CD4-positive, alpha-beta T cell treated with Interleukin-6 at 100 ng/mL for 8 hours (primary cell): ENCODE results near the gene FARS2.

Experiments used
- DNase-seq: peaks from one replicate; pipeline ENCODE4 v3.0.0-alpha.2; 2020; ENCODE audit warnings: mixed read lengths, low spot score

The FARS2 gene

DNA sequence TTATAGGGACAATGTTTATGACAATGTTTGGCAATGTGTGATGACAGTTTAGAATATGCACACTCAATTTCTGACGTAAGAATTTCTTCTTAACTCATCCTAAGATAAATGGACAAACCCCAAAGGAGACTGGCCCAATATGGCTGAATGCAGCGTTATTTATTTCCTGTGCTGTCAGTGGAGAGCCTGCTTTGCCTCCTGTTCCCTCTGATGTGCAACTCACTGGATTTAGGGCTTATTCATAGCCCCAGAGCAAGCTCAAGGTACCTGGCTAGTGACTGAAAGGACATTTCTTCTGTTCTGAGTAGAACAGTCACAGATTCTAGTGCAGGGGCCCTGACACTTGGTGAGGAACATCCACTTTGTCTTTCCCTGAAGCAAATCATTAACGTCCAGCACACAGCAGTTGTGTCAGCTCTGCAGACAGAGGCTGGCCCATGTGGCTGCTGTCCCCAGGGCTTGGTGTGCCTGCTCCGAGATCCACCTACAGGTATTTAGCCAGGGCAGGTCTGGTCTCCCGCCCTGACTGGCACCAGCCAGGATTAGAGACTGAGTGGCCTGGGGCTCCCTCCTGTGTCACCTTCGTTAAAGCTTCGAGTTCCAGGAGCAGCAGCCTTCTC, 64.8 kb downstream of the FARS2 start:
- no peak for DNase-seq

DNA sequence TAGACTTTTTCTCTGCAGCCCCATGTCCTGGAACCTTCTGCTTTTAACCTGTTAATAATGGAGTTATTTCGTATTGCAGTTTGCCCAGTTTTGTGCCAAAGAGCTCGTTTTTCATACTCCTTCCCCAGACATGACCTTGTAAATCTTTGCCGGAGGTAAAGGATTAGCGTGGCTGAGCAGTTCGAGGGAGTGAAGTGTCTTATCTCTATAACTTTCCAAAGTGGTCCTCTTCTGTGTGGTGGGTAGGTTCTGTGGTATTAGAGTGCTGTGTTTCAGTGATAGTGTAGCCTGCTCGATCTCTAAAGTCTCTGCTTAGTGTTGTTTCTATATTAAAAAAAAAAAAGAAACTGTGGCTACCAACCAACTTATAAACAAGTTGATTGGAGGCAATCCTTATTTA, 67.5 kb downstream of the FARS2 start:
- no peak for DNase-seq

DNA sequence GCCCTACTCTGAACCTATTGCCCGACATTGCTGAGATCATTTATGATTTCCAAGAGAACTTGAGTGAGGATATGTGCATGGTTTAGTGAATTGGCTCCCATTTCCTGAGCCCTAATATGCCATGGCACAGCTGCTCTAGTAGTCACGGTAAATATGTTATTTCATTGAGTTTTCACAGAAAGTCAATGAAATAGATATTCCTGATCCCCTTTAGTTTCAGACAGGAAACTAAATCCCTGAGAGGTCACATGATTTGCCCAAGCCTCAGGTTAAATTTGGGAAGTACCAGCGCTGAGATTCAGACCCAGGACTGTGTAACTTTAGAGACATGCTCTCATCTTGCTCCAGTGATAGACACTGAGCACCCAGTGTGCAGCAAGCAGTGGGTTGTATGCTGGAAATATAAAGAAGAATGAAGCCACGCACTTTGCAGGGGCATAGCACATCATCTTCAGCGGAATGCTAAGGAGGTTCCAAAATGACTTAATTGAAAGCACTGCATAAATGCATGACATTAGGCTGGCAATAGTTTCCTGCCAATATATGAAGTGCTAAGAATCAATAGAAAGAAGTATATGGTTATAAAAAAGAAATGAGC, 70.6 kb downstream of the FARS2 start:
- DNase-seq = no peak

DNA sequence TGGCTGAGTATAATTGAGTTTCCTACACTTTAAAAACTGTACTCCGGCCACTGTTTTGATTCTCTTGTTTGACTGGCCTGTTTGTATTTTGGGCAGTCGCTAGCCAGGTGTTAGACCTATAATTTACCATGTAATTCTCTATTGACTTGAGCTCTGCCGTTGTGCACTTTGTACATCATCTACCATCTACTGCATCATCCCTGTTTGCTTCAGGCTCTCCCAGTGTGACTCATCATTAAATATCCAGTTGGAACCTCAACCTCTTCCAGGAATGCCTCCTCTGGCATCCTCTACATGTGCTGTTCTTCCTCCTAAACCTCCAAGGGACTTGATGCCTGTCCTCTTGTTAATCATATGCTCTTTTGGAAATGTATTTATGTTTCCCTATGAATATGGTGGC, 72.3 kb downstream of the FARS2 start:
- DNase-seq = no peak

DNA sequence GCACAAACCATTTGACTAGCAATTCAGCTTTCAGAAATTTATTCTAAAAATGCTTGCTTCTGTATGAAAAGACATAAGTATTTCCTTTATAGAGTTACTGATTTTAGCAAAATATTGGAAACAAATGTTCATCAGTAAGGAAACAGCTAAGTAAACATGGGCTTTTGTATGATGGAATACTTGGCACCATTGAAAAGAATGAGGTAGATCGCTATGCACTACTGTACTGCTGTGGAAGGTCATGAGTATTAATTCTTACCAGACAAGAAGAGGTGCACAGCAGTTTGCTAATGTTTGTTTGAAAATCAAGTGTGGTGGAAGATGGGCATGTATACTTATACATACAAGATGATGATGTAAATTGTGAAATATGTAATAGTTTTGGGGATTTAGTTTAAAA, 73.0 kb downstream of the FARS2 start:
- DNase-seq = no peak

DNA sequence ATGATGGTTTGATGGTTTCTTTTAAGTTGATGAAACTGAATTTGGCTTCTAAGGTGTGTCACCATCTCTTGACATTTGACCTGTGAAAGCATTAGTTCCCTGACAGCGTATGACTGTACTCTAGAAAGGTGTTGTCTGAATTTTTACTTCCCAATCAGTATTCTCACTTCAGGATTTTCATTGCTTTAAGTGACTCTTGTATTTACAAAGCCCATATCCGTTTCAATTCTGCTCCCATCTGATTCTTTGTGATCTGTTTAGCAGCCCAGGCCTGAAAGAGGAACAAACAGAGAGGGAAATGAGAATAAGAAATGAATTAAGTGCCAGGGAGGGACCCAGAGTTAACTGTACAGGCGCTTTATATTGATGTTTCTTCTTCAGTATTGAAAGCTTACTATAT, 73.7 kb downstream of the FARS2 start:
- DNase-seq = no peak

DNA sequence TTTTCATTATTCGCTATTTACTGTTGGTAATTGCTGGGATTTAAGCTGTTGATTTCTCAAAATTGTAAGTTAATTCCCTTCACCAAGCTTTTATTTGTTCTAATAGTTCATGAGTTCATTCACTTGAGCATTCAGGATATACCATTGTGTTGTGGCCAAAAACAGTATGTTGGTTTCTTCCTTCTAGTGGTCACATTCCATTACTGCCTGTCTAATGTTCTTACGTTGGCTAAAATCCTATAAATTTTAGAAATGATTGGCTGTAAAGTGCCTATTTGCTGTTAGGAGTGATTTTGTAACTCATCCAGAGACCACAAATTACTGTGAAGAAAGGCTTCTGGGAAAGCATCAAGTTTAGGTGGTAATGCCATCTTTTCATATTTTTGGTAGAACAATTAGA, 76.3 kb downstream of the FARS2 start:
- no peak for DNase-seq

DNA sequence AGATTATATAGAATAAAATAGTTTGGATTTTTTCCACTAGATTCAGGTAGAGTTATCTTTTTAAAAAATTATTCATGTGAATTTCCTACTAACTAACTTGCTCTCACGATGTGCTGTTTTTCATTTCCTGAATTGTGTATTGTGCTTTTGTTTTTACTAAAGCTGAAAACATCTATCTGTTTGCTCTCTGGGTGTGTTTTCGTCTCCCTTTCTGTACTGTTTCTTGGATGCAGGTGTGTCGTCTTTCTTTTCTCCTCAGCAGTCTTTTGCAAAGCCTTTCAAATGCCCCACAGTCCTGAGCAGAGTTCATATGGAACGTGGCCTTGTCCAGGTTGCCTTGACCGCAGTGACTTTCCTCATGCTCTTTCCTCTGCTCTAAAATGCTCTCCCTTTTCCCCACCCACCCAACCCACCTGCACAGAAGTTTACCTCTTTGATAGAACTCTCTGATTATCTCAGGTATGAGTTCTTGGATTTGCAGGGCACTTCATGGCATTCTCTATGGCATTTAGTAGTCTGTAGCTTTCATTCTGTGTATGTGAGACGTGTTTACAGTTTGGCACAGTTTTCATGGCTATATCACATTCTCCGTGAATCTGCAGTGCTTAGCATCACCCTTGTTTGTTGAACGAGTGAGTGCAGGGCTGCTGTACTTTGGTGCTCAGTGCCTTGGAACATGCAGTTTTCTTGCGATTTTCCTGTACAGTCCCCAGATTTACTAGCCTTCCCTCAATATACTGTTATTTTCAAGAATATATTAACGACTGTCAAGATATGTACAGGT, 77.1 kb downstream of the FARS2 start:
- DNase-seq = no peak

DNA sequence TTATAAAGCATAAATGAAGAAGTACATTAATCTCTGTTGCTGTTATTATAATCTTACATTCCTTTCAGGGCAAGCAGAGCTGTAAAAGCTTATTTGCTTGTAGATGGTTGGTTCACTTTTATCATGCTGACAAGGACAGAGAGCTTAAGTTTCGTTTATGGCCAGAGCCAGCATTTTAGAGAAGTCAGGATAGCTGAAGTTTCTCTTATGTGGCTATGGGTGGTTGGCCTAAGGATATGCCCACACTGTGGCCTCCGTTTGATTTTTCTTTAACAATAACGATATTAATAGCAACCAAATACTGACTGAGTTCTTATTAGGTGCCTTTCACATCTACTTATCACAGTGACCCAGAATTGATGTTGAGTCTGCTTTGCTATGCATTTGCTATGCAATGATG, 78.5 kb downstream of the FARS2 start:
- no peak for DNase-seq

DNA sequence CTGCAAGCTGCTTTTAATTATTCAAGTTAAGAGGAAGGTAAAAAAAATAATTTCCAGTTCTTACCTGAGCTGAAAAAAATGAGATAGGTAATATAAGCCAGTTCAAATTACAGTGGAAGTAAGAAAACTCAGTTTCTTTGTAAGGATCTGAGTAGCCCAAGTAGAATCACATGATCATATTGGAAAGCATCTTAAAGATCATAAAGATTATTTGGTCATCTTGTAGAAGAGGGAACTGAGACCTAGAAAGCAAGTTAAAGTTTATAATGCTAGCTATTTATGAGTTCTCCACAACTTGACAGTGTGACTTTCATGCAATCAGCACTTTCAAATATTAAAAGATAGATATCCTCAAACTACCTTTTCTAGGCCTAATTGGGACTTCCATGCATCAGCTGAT, 80.5 kb downstream of the FARS2 start:
- DNase-seq = no peak

DNA sequence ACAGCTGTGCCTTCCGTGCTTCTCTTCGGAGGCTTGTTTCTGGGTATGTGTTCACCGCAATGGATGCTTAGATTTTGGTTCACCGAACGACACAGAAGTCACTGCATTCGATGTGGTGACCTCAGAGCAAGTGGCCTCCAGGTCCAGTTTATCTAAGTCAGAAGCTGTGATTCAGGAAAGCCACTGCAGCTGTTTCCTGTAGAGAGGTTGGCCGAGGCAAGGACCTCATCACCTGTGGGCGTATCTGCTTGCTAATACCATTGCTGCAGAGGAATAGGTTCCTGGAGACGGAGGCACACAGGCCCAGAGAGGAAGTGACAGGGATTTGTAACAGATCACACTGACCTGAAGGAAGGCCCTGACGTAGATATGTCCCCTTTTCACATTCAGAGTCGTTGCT, 82.7 kb downstream of the FARS2 start:
- no peak for DNase-seq

DNA sequence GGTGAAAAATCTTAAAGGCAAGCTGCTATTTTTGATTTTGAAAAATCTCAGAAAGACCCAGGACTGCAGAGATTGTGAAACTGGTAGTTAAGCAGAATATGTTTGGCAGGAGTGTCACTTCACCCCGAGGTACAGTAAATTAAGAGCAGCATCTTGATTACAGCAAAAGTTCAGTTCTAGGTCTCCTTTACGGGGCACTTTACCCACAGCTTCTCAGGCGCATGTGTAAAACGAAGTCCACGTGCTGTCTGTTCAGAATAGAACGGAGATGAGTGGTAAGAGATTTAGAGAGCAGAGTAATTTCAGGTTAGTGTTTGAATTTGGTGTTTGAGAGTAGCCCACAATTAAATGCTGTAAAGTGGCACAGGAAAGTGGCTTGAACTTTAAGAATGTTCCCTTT, 84.0 kb downstream of the FARS2 start:
- DNase-seq = no peak

DNA sequence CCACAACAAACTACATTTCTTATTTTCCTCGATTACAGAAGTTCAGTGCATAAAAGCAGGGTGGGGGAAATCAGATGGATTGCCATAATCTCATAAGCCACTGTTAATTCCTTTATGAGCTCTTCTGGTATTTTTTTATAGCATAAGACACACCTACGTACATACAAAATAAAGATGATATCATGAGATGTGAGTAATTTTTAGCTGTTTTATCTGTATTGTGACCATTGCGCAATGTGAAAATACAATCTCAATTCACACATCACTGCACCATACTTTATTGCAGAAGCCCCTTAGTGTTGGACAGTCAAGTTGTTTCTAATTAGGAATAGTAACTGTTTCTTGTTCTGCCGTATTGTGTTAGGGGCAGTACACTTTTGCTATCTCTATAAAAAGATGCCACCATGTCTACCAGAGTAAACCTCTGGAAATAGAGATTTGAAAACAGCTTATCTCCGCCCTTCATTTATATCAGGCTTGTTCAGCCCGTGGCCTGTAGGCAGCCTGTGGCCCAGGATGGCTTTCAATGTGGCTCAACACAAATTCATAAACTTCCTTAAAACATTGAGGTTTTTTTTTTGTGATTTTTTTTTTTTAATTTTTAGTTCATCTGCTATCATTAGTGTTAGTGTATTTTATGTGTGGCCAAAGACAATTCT, 90.4 kb downstream of the FARS2 start:
- no peak for DNase-seq

DNA sequence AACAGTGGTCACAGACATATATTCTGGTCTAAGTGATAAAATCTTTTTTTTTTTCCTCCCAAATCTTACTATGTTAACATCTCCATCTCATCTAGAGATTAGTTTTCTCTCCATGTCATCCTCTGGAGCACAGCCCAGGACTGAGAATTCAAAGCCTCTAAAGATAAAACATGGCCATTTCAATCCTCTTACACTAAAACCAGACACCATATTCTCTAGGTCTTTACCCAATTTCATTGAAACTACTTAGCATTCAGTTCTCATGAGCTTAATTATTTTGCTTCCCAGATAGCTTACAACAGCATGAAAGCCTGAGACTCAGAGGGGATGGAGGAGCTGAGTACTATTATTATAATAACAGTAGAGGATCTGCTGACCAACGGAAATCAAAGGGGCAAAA, 92.7 kb downstream of the FARS2 start:
- no peak for DNase-seq

DNA sequence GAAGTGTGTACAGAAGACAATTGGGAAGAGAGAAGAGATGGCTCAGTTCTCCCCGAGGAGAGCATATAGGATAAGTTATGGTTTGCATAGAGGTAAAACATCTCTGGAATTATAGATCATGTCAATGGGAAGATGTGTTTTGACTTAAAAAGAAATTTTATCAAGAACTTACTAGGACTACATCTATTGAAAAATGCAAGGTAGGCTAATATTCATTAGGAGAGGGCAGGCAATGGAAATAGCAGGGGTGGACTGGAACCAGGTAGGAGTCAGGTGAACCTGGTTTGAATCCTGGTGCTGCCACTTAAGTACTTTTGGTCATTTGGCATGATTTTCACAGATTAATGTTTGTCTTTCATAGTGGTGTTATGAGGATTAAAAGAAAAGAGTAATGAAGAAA, 96.2 kb downstream of the FARS2 start:
- no peak for DNase-seq

DNA sequence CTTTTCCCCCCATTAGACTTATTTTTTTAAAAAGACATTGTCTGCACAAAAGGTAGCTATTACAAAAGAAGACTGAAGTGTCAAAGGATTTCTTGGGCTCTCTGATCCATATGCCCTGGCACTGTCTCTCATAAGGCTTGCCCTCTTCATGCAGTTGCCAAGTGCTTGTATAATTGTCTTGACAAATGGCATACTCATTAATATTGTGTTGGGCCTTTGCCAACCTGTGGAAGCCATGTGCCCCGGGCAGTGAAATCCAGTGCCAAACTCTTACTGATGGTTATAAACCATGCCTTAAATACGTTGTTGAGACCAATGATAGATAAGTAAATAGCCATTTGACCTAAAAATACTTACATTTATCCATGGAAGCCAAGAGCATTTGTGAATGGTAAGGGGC, 98.1 kb downstream of the FARS2 start:
- no peak for DNase-seq

DNA sequence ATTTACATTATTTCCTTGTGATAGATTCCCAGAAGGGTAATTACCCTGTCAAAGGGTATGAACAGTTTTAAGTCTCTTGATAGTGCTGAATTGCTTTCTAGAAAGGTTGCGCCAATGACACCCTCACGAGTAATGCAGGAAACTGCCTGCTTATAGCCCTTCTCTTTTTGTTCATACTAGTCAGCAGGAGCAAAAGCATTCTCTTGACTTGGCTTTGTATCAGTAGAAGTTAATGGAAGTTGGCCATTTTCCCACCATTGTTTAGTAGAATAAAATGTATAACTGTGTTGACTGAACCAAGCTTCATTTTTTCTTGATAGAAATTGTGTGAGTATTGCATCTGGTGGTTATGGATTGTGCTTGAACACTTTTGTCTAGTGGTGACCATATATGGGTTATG, 100.1 kb downstream of the FARS2 start:
- DNase-seq = no peak

DNA sequence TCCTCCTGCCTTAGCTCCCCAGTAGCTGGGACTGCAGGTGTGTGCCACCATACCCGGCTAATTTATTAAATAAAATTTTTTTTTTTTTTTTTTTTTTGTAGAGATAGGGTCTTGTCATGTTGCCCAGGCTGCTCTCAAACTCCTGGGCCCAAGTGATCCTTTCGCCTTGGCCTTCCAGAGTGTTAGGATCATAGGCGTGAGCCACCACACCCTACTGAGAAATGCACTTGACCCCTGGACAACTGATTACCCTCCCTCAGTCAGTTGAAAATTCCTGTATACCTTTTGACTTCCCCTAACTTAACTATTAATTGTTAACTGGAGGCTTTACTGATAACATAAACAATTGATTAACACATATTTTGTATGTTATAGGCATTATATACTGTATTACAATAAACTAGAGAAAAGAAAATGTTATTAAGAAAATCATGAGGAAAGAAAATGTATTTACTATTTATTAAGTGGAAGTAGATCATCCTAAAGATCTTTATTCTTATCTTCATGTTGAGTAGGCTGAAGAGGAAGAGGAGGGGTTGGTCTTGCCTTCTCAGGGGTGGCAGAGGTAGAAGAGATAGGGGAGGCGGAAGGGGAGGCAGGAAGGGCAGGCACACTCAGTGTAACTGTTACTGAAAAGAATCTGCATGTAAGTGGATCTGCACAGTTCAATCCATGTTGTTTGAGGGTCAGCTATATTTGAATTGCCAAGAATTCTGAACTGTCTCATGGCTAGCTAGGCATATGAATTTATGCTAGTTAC, 104.3 kb downstream of the FARS2 start:
- no peak for DNase-seq

DNA sequence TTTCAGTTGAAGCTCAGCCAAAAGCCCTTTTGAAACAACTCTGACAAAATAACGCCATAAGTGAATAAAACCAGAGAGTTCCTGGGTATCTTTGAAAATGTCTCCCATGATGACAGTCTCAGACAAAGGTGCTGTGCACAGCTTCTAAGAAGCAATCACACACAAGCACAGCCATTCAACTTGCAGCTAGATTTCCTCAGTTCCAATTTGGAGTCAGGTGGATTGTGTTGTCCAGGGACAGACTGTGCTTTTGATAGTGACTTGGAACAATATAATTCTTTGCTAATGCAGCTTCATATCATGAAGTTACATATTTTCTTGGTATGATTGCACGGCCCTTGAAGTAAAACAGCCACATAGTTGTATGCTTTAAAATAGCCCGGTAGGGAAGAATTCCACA, 105.6 kb downstream of the FARS2 start:
- DNase-seq = no peak

DNA sequence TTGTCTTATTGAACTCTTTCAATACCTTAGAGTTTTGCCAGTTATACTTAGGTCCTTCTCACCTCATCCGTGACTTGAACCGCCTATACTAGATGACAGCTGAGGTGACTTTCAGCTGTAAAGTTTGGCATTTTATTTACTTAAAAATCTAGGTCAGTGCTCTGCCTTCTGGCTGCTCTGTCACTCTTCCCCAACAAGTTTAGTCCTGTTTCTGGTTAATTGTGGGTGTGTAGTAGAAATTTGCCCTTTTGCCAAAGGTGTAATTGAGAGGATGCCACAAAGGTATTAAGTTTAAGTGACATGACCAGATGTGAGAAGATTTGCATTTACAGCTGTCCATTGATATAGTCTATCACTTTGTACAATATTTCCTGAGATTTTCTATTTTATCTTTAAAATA, 106.2 kb downstream of the FARS2 start:
- no peak for DNase-seq

DNA sequence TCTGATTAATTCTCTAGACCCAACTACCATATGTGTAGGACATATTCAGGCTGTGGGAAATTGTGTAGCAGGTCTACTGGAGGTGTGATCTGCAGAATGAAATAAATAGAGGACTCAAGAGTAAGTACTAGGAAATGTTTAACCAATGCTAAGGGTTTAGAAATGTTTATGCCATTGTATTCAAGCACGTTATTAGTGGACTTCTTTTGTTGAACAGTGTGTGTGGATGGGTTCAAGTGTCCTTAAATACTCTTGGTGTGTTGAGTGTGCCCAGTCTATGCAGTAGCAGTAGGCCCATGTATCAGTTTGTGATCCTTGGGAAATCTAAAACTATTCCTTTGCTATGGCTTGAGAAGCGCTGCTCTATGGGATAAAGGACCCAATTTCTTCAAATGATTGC, 112.1 kb downstream of the FARS2 start:
- DNase-seq = no peak

DNA sequence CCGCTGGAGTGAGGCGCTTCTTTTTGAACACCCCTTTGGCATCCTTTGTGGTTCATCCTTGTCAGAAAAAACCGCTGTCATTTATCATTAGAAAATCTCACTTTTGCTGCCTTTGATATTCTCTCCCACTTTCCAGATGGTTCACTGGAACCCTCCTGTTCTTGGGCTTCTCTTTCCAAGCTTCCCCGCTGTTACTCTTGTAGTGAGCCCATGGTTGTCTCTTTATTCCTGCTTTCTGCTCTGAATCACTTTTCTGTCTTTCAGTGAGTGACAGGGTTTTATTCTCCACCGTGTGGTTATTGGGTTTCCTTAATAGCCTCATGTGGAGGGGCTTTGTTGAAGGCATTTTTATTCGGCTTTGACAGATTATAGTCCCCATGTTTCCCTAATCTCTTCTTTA, 117.0 kb downstream of the FARS2 start:
- no peak for DNase-seq
